K562 (cell line): Measurements from ENCODE around the gene TPK1. TPM values are rescaled to one million over a fixed set of nuclear protein-coding genes. Genes with fewer than 3 reads are reported as not detected.

ENCODE experiments used
- ATAC-seq: fragments of 200-7000 bp; cut with Tn5 transposase; 3 replicates; pipeline ENCODE4 v1.9.1; 2020; ENCODE audit warnings: moderate library complexity
- BruUV-seq: library from RNA; stranded (reverse); fragments of 400-500 nt; replicated peaks from 2 replicates; lab custom pipeline; 2021; lab: Mats Ljungman, UMichigan
- CTCF ChIA-PET: fragments of 300-600 bp; formaldehyde crosslinking; extraction: SDS; loops from one replicate; lab custom pipeline; 2021; ENCODE audit warnings: low intra/inter-chr PET ratio; lab: Yijun Ruan, JAX
- POLR2A ChIA-PET: fragments of 300-600, 350-650 bp; sonication (Branson Sonifier 250); formaldehyde crosslinking; extraction: SDS; loops from one replicate; lab custom pipeline; 2021; ENCODE audit warnings: antibody characterized with exemption, inconsistent platforms; lab: Yijun Ruan, JAX
- DNase-seq, 4 experiments: peaks; one replicate each; pipeline versions ENCODE4 v3.0.0 to v3.0.0-alpha.2; 2011 to 2018; ENCODE audit warnings: low spot score in 3 of 4, mixed read lengths in 3 of 4; ENCODE audit errors: extremely low read depth in 1 of 4
- FAIRE-seq: peaks from 2 replicates; lab custom pipeline; 2011; peaks lifted over from hg19 to GRCh38; lab: Jason Lieb, UNC
- H2AFZ ChIP-seq: 2 replicates; pipeline ENCODE4 v1.6.0; 2011; ENCODE audit warnings: low read depth, low read length, control low read depth, inconsistent platforms
- H3K27ac ChIP-seq: fragments of 200-600 bp; 3 replicates; pipeline ENCODE4 v1.8.0; 2011; ENCODE audit warnings: low read depth, mild to moderate bottlenecking, control low read depth, inconsistent platforms, low read length, moderate library complexity, mixed read lengths; ENCODE audit errors: extremely low read depth
- H3K27me3 ChIP-seq, 2 experiments: fragments of 300-600 bp in 1 of 2; 2 replicates in 1 of 2; 3 replicates in 1 of 2; pipeline versions ENCODE4 v1.6.0 to v1.8.0; 2011; ENCODE audit warnings: inconsistent platforms in 2 of 2, low read length in 2 of 2, mild to moderate bottlenecking in 1 of 2, mixed read lengths in 1 of 2, moderate library complexity in 1 of 2; ENCODE audit not compliant: control insufficient read depth in 2 of 2, insufficient read depth in 2 of 2
- H3K36me3 ChIP-seq: fragments of 300-600 bp; 3 replicates; pipeline ENCODE4 v1.8.0; 2011; ENCODE audit warnings: mild to moderate bottlenecking, low read length, inconsistent platforms; ENCODE audit not compliant: control insufficient read depth, insufficient read depth
- H3K4me1 ChIP-seq, 2 experiments: fragments of 200-600 bp in 1 of 2; replicated peaks in 1 of 2; 2 replicates in 1 of 2; 3 replicates in 1 of 2; pipeline versions ENCODE4 v1.5.1 to v1.8.0; 2011; ENCODE audit warnings: inconsistent platforms in 2 of 2, low read length in 2 of 2, mild to moderate bottlenecking in 1 of 2, mixed read lengths in 1 of 2, moderate library complexity in 1 of 2; ENCODE audit not compliant: control insufficient read depth in 2 of 2, insufficient read depth in 2 of 2
- H3K4me2 ChIP-seq: 2 replicates; pipeline ENCODE4 v1.6.1; 2011; ENCODE audit warnings: low read length, control low read depth, inconsistent platforms, mixed read lengths; ENCODE audit not compliant: insufficient read depth
- H3K4me3 ChIP-seq: fragments of 200-600 bp; sonication (generic), shearing (Covaris generic); 2 replicates; pipeline ENCODE4 v1.5.1; 2016; ENCODE audit warnings: control low read depth, inconsistent platforms
- H3K79me2 ChIP-seq: fragments of 200-600 bp; 3 replicates; pipeline ENCODE4 v1.8.0; 2011; ENCODE audit warnings: low read length, inconsistent platforms; ENCODE audit not compliant: control insufficient read depth, insufficient read depth
- H3K9ac ChIP-seq, 2 experiments: 2 replicates each; pipeline versions ENCODE4 v1.6.0 to v1.6.1; 2011; ENCODE audit warnings: low read depth in 2 of 2, low read length in 2 of 2, control low read depth in 1 of 2, inconsistent platforms in 1 of 2, mild to moderate bottlenecking in 1 of 2, mixed read lengths in 1 of 2; ENCODE audit not compliant: insufficient read depth in 1 of 2
- H3K9me1 ChIP-seq: one replicate; pipeline ENCODE4 v1.6.0; 2011; ENCODE audit warnings: inconsistent platforms, mild to moderate bottlenecking, low read length, moderate library complexity; ENCODE audit not compliant: control insufficient read depth, insufficient read depth
- H3K9me3 ChIP-seq: replicated peaks from 2 replicates; pipeline ENCODE4 v1.5.1; 2011; ENCODE audit warnings: low read depth, low read length, inconsistent platforms; ENCODE audit not compliant: control insufficient read depth, insufficient read depth
- H4K20me1 ChIP-seq: replicated peaks from 2 replicates; pipeline ENCODE4 v1.6.1; 2011; ENCODE audit warnings: low read length, inconsistent platforms, mixed read lengths; ENCODE audit not compliant: control insufficient read depth, insufficient read depth
- BACH1 ChIP-seq: fragments of 200-800 bp; sonication (Bioruptor generic); IDR thresholded peaks from 2 replicates; pipeline ENCODE4 v1.6.1; 2016; ENCODE audit warnings: missing genetic modification characterization, missing compliant biosample characterization
- ELK3 ChIP-seq: fragments of 450-650 bp; formaldehyde crosslinking; IDR thresholded peaks from 2 replicates; pipeline ENCODE4 v1.4.0; 2020; ENCODE audit warnings: mild to moderate bottlenecking
- HMGN3 ChIP-seq: IDR thresholded peaks from 2 replicates; pipeline ENCODE4 v1.6.1; 2011; ENCODE audit warnings: borderline replicate concordance, low read depth, mild to moderate bottlenecking, mixed read lengths, low read length; ENCODE audit not compliant: insufficient read length; ENCODE audit errors: extremely low read depth
- NFXL1 ChIP-seq: fragments of 450-650 bp; formaldehyde crosslinking; IDR thresholded peaks from 2 replicates; pipeline ENCODE4 v1.4.0; 2021; ENCODE audit warnings: mild to moderate bottlenecking
- NR3C1 ChIP-seq: sonication (generic); formaldehyde crosslinking; IDR thresholded peaks from 2 replicates; pipeline ENCODE4 v1.8.1; 2022; ENCODE audit warnings: missing genetic modification reagents
- TOE1 ChIP-seq, 2 experiments: fragments of 450-650 bp in 1 of 2; sonication (generic) in 1 of 2; formaldehyde crosslinking in 1 of 2; IDR thresholded peaks; 2 replicates each; pipeline versions ENCODE4 v1.7.1 to v1.8.0; 2016 to 2022; ENCODE audit warnings: borderline replicate concordance in 2 of 2, mild to moderate bottlenecking in 2 of 2, antibody characterized with exemption in 1 of 2, inconsistent platforms in 1 of 2, low read depth in 1 of 2, missing genetic modification reagents in 1 of 2, moderate library complexity in 1 of 2
- ZNF436 ChIP-seq: fragments of 250-450, 450-650 bp; sonication (Bioruptor Pico); formaldehyde crosslinking; IDR thresholded peaks from 2 replicates; pipeline ENCODE4 v1.7.0; 2020; ENCODE audit warnings: mild to moderate bottlenecking
- WGBS: fragments of 100-300 bp; shearing (Covaris generic); methylation state at CpG from one replicate; pipeline ENCODE4 v1.1.6; 2016; ENCODE audit warnings: low coverage, mixed read lengths; ENCODE audit not compliant: insufficient coverage; ENCODE audit errors: missing lambda C conversion rate; 5-methylcytosine and 5-hydroxymethylcytosine counted together
- in situ Hi-C: fragments of 300-500 bp; cut with MboI; formaldehyde crosslinking; loops from 4 replicates; pipeline ENCODE4 v1.15.0; 2018; ENCODE audit warnings: inconsistent platforms, mixed read lengths
- intact Hi-C: fragments of 100-400 bp; cut with micrococcal nuclease; formaldehyde crosslinking; loops from 2 replicates; pipeline ENCODE4 v1.14.2; 2022
- polyA plus RNA-seq, 8 experiments: library from polyadenylated mRNA; depleted of rRNA in 4 of 8; stranded (reverse) in 5 of 8; unstranded in 3 of 8; fragments of >200 nt; fragmentation: Nextera tagmentation in 2 of 8; fragmentation: Illumina TruSeq in 1 of 8; extraction: Ambion mirVana in 2 of 8; extraction: Trizol in 1 of 8; gene quantifications; 2 replicates each; pipeline versions ENCODE4 v1.2.1 to v1.2.3, GENCODE V29; 2011 to 2014; ENCODE audit warnings: inconsistent platforms in 1 of 8, missing spikeins in 1 of 8
- total RNA-seq, 7 experiments: library from RNA; depleted of rRNA in 6 of 7; stranded (reverse); fragments of >200 nt in 6 of 7; fragmentation: Illumina TruSeq in 2 of 7; extraction: Trizol in 2 of 7; gene quantifications; 2 replicates each; pipeline versions ENCODE4 v1.2.1 to v1.2.3, GENCODE V29; 2011 to 2021; ENCODE audit warnings: low replicate concordance in 1 of 7

The TPK1 gene
- total and polyA plus RNA-seq, 9 of the 15 experiments (the other 6 are each of a cell fraction or from before 2014, with no cell fraction given), result 5.1 to 16.2 (median 9.2) TPM

GRCh38 chr7:144776447-144776846, 59.4 kb downstream of the TPK1 start:
- in situ Hi-C loops (no loop called here), intact Hi-C loops (no loop called here)
- Histone ChIP-seq H3K4me1 (no peaks in the 10 kb centered on the region), H3K9me1 (no peaks in the 10 kb centered on the region), H3K4me2 (no peak overlapping the region), H3K4me3 (no peak overlapping the region), H3K9me3 (no peaks in the 10 kb centered on the region; the same call in 1 of the 2 replicates), H3K27me3 (no peaks in the 10 kb centered on the region), H3K36me3 (no peaks in the 10 kb centered on the region), H3K79me2 (no peaks in the 10 kb centered on the region), H3K9ac (no peak overlapping the region), H2AFZ (no peak overlapping the region), H3K27ac (no peak overlapping the region), H4K20me1 (no peaks in the 10 kb centered on the region)
- ATAC-seq (no peak), DNase-seq (no peak), FAIRE-seq (no peak)
- CTCF ChIA-PET, result no interaction called here
- 0% methylated on average over 4 of the region's 4 CpGs for WGBS
- TF ChIP-seq NR3C1 (CRISPR knock-in tag) (no peak), ELK3 (CRISPR knock-in tag) (no peak), TOE1 (IDR thresholded peaks at IDR 0.05; ENCODE audit: borderline replicate concordance) (no peak), TOE1 (CRISPR knock-in tag; IDR thresholded peaks at IDR 0.05; ENCODE audit: borderline replicate concordance, low read depth) (no peak), BACH1 (no peak), ZNF436 (CRISPR knock-in tag) (no peak), HMGN3 (no peak), NFXL1 (CRISPR knock-in tag) (no peak)
- no TSS peak for BruUV-seq
- POLR2A ChIA-PET, result no interaction called here
